Chondrocyte (in vitro differentiated cells): ENCODE data around the gene CHCHD3. TPM values are rescaled to one million over a fixed set of nuclear protein-coding genes. Genes with fewer than 3 reads are reported as not detected.

Experiments
- DNase-seq: peaks from one replicate; pipeline ENCODE4 v3.0.0; 2021; ENCODE audit warnings: mixed read lengths, low spot score
- H3K27ac Mint-ChIP-seq: one replicate; pipeline ENCODE4 v1.8.0; 2021; ENCODE audit warnings: mild to moderate bottlenecking, moderate library complexity, mixed read lengths; ENCODE audit not compliant: unreplicated experiment
- H3K27me3 Mint-ChIP-seq: 2 replicates; pipeline ENCODE4 v1.8.0; 2021; ENCODE audit warnings: low read depth, mixed read lengths
- H3K36me3 Mint-ChIP-seq: 2 replicates; pipeline ENCODE4 v1.8.0; 2021; ENCODE audit warnings: low read depth, mixed read lengths
- H3K4me1 Mint-ChIP-seq: 2 replicates; pipeline ENCODE4 v1.8.0; 2021; ENCODE audit warnings: low read depth, mild to moderate bottlenecking, mixed read lengths
- H3K4me3 Mint-ChIP-seq: one replicate; pipeline ENCODE4 v1.8.0; 2021; ENCODE audit warnings: mild to moderate bottlenecking, moderate library complexity, mixed read lengths; ENCODE audit not compliant: unreplicated experiment
- H3K9me3 Mint-ChIP-seq: 2 replicates; pipeline ENCODE4 v1.8.0; 2021; ENCODE audit warnings: low read depth, mixed read lengths
- total RNA-seq: library from RNA; stranded (reverse); gene quantifications from 3 replicates; pipeline ENCODE4 v1.2.1, GENCODE V29; 2021
- TF ChIP-seq, protein P1 (sequence below): fragments of 200-600 bp; sonication (generic); IDR thresholded peaks from 2 replicates; pipeline ENCODE4 v1.5.0; 2021; ENCODE audit warnings: antibody characterized with exemption, mild to moderate bottlenecking, moderate library complexity

Gene CHCHD3
- total RNA-seq, 1 donor from 2014 or later: 42.6 TPM

DNA sequence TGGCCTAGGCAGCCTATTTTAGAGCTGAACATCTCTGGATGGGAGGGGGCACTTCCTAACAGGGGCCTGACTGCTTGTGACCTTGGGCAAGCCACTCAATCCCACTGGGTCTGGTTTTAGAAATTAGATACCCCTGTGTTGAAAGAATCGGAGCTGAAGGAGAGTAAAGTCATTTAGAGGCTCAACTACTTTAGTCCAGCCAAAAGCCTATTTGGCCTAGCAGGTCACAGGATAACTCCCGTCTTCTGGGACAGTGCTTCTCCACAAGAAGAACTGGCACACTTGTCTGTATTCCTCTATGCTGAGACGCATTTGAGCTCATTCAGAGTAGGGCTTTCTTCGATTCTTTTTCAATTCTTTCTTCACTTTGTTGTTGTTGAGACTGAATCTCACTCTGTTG lies 224.2 kb downstream of the CHCHD3 start:
- H3K36me3 Mint-ChIP-seq: no peaks in the 10 kb centered on the region
- peaks cover 2% of the 10 kb centered on the region for H3K9me3 Mint-ChIP-seq
- TF ChIP-seq, protein P1, sequence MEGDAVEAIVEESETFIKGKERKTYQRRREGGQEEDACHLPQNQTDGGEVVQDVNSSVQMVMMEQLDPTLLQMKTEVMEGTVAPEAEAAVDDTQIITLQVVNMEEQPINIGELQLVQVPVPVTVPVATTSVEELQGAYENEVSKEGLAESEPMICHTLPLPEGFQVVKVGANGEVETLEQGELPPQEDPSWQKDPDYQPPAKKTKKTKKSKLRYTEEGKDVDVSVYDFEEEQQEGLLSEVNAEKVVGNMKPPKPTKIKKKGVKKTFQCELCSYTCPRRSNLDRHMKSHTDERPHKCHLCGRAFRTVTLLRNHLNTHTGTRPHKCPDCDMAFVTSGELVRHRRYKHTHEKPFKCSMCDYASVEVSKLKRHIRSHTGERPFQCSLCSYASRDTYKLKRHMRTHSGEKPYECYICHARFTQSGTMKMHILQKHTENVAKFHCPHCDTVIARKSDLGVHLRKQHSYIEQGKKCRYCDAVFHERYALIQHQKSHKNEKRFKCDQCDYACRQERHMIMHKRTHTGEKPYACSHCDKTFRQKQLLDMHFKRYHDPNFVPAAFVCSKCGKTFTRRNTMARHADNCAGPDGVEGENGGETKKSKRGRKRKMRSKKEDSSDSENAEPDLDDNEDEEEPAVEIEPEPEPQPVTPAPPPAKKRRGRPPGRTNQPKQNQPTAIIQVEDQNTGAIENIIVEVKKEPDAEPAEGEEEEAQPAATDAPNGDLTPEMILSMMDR: no peak
- DNase-seq: no peak
- H3K4me3 Mint-ChIP-seq: no peak overlapping the region
- no peak overlapping the region for H3K27ac Mint-ChIP-seq
- peaks cover 6% of the 10 kb centered on the region for H3K4me1 Mint-ChIP-seq
- H3K27me3 Mint-ChIP-seq: no peaks in the 10 kb centered on the region

GRCh38 chr7:132857031-132857430 lies 224.9 kb downstream of the CHCHD3 start:
- no peaks in the 10 kb centered on the region for H3K27me3 Mint-ChIP-seq
- no peak overlapping the region for H3K27ac Mint-ChIP-seq
- no peaks in the 10 kb centered on the region for H3K9me3 Mint-ChIP-seq

GRCh38 chr7:132856416-132856815 lies 225.5 kb downstream of the CHCHD3 start:
- DNase-seq: no peak
- Mint-ChIP-seq H3K27ac (no peak overlapping the region), H3K27me3 (no peaks in the 10 kb centered on the region), H3K4me1 (peaks cover 6% of the 10 kb centered on the region), H3K9me3 (no peaks in the 10 kb centered on the region), H3K36me3 (no peaks in the 10 kb centered on the region), H3K4me3 (no peak overlapping the region)
- TF ChIP-seq, protein P1: no peak

More at GRCh38 chr7:132857031-132857430, 224.9 kb downstream of the CHCHD3 start:
- Mint-ChIP-seq H3K4me1 (peaks cover 6% of the 10 kb centered on the region), H3K4me3 (no peak overlapping the region), H3K36me3 (no peaks in the 10 kb centered on the region)
- TF ChIP-seq, protein P1: no peak
- no peak for DNase-seq

DNA sequence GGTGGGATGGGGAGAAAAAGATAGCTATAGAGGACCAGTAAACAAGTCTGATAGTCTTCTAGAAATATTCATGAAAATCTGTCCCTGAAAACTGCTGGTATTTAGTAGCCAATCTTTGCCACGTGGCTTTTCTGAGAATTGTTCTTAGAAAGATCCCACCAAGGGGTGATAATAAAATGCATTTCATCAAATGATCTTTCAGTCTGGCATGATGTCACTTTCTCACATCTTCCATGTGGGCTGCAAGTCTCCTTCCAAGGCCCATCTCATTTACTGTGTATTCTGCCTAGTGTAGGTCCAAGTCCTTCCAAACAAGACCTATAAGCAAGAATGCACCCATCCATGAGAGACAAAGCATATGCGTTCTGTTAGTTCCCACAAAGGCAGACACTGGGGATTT lies 226.0 kb downstream of the CHCHD3 start:
- H3K27me3 Mint-ChIP-seq: no peaks in the 10 kb centered on the region
- TF ChIP-seq, protein P1: no peak
- no peaks in the 10 kb centered on the region for H3K36me3 Mint-ChIP-seq
- H3K27ac Mint-ChIP-seq: no peak overlapping the region
- no peak for DNase-seq
- H3K9me3 Mint-ChIP-seq: no peaks in the 10 kb centered on the region
- H3K4me1 Mint-ChIP-seq: peaks cover 6% of the 10 kb centered on the region
- H3K4me3 Mint-ChIP-seq: no peak overlapping the region

GRCh38 chr7:132854238-132854637 lies 227.7 kb downstream of the CHCHD3 start:
- H3K4me3 Mint-ChIP-seq: no peak overlapping the region
- peaks cover 6% of the 10 kb centered on the region for H3K4me1 Mint-ChIP-seq
- peaks cover 1% of the 10 kb centered on the region for H3K36me3 Mint-ChIP-seq
- H3K27ac Mint-ChIP-seq: no peak overlapping the region
- TF ChIP-seq, protein P1: no peak
- no peaks in the 10 kb centered on the region for H3K27me3 Mint-ChIP-seq
- no peak for DNase-seq
- H3K9me3 Mint-ChIP-seq: no peaks in the 10 kb centered on the region
